GM19043 (cell line): Measurements from ENCODE around the gene HMGA1.

Source experiments
- ATAC-seq: cut with Tn5 transposase; IDR thresholded peaks from one replicate; pipeline ENCODE4 v1.9.1; 2021; ENCODE audit warnings: low read depth; ENCODE audit not compliant: unreplicated experiment

The HMGA1 gene, protein sequence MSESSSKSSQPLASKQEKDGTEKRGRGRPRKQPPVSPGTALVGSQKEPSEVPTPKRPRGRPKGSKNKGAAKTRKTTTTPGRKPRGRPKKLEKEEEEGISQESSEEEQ

GRCh38 chr6:34236443-34237315, at the start of gene HMGA1:
HMGA1 (plus strand) TSS chr6:34236873; CDS start chr6:34240781, 3,908 bp downstream.
- ATAC-seq = peak; percentile 59

DNA sequence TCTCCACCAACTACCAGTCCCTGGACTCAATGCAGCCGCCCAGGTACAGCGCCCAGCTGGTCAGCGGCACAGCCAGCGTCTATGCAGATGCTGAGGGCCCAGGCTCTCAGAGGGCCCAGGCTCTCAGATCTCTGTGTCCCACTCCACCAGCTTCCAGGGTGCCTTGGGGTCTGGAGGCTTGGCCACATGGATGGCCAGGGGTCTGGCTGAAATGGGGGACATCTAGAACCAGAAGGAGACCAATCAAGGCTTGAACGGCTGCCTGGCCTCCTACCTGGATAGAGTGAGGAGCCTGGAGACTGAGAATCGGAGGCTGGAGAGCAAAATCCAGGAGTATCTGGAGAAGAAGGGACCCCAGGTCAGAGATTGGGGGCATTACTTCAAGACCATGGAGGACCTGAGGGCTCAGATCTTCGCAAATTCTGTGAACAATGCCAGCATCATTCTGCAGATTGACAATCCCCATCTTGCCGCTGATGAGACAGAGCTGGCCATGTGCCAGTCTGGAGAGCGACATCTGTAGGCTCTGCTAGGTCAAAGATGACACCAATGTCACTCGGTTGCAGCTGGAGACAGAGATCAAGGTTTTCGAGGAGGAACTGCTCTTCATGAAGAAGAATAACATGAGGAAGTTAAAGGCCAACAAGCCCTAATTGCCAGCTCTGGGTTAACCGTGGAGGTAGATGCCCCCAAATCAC, 46.7 kb upstream of the HMGA1 start:
- no peak for ATAC-seq

DNA sequence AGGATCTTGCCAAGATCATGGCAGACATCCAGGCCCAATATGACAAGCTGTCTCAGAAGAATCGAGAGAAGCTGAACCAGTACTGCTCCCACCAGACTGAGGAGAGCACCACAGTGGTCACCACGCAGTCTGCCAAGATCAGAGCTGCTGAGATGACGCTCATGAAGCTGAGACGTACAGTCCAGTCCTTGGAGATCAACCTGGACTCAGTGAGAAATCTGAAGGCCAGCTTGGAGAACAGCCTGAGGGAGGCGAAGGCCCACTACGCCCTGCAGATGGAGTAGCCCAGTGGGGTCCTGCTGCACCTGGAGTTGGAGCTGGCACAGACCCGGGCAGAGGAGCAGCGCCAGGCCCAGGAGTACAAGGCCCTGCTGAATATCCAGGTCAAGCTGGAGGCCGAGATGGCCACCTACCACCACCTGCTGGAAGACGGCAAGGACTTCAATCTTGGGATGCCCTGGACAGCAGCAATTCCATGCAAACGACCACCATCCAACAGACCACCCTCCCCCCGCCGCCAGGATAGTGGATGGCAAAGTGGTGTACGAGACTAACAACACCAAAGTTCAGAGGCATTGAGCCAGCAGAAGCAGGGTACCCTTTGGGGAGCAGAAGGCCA, 46.1 kb upstream of the HMGA1 start:
- ATAC-seq = no peak

- ATAC-seq = no peak
Observed at GRCh38 chr6:34194772-34195171, 41.9 kb upstream of the HMGA1 start.

GRCh38 chr6:34195726-34196115, 41.0 kb upstream of the HMGA1 start:
- no peak for ATAC-seq

GRCh38 chr6:34196116-34196832, 40.4 kb upstream of the HMGA1 start:
- ATAC-seq = no peak

DNA sequence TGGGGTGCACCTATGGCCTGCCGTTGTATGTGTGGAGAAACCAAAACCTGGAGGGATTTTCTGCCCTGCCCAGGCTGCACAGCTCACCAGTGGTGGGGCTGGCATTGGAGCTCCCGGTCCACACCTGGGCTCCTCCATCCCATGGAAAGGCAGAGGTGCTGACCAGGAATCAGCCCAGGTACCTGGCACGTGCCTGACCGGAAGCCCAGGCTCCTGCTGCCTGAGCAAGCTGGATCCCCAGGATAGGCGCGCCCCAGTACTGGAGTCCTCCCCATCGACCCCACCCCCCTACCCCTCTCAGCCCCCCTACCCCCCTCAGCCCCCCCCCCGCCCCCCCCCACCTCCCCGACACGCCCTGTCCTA, 39.9 kb upstream of the HMGA1 start:
- no peak for ATAC-seq

GRCh38 chr6:34200340-34200971, 36.2 kb upstream of the HMGA1 start:
- ATAC-seq = no peak

- no peak for ATAC-seq
Observed at GRCh38 chr6:34201455-34202107, 35.1 kb upstream of the HMGA1 start.

- no peak for ATAC-seq
Observed at GRCh38 chr6:34202329-34203201, 34.1 kb upstream of the HMGA1 start.

DNA sequence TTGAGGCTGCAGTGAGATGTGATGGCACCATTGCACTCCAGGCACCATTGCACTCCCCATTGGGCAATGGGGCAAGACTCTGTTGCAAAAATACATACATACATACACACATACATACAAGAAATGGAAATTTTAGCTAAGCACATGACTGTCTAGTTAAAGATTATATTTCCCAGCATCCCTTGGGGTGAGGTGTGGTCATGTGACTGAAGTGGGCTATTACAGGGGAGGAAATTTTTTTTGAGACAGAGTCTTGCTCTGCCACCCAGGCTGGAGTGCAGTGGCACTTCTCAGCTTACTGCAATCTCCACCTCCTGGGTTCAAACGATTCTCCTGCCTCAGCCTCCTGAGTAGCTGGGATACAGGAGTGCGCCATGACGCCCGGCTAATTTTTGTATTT, 32.0 kb upstream of the HMGA1 start:
- no peak for ATAC-seq

- no peak for ATAC-seq
Observed at GRCh38 chr6:34205466-34205865, 31.2 kb upstream of the HMGA1 start.

- ATAC-seq = no peak
Observed at GRCh38 chr6:34205916-34206315, 30.8 kb upstream of the HMGA1 start.

DNA sequence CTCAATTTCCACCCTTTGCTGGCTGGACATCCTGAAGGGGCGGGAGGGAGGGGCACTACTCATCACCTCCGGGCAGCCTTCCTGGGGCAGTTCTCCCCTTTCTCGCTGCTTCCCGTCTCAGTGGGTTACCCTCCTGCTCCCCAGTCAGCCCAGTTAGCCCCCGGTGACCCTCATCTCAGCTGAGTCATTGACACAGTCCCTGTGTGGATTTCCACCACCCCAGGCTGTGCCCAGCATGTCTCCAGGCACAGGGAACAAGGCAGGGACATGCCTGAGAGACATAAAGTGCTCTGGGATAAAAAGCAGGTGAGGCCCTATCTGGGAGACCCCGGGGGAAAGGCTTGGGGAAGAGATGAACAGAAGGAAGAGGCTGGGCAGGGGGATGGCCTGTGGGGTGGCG, 29.9 kb upstream of the HMGA1 start:
- no peak for ATAC-seq

- no peak for ATAC-seq
Observed at GRCh38 chr6:34207695-34208443, 28.8 kb upstream of the HMGA1 start.

DNA sequence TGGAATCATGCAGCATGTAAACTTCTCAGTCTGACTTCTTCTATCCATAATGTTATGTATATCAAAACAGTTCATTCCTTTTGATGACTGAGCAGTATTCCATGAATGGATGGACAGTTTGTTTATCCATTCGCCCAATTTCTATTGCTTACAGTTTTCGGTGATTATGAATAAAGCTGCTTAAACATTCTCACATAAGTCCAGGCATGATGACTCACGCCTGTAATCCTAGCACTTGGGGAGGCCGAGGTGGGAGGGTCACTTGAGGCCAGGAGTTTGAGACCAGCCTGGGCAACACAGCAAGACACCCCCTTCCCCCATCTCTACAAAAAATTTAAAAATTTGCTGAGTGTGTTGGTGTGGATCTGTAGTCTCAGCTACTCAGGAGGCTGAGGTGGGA, 22.9 kb upstream of the HMGA1 start:
- no peak for ATAC-seq

DNA sequence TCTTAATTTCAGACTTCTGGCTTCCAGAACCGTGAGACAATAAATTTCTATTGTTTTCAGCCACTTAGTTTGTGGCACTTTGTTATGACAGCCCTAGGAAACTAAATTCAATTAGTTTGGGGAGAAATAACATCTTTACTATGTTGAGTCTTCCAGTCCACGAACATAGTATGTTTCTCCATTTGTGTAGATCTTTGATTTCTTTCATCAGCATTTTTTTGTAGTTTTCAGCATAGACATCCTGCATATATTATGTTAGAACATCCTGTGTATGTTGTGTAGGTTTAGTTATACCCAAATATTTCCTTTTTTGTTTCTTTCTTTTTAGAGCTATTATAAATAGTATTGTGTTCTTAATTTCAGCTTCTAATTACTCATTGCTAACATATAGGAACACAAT, 18.0 kb upstream of the HMGA1 start:
- no peak for ATAC-seq

- ATAC-seq = no peak
Observed at GRCh38 chr6:34223381-34223955, 13.2 kb upstream of the HMGA1 start.
